ENCODE results near the gene EDA.

DNA sequence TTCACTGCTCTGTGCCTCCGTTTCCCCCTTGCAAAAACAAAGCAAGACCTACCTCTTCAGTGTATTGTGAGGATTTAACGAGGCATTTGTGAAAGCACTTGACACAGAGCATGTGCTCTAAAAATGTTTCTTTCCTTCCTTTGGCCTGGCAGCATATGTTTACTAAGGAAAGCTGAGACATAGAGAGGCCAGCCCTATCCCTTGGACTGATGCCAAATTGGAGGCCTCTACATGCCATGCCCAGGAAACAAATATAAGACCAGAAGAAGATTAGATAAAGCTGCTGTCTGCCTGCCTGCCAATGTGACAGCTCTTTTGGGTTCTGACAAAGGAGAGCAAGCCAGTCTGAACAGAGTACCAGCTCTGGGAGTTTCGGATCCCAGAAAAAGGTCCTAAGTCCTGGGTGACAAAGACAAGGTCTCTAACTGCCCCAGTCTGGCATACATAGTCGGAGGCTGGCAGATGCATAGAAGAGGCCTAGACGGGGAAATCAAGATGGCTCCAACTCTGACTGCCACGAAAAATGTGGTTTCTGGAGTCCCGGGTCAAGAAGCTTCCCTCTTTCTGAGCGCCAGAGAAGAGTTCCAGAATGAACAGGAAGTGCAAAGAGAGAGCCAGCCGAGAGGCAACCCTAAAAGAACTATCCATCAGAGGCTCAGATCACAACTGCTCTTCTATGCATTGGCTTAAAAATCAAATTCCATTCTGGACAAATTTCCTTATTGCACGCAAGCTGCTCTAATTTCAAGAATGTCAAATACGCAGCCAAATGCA lies 472.1 kb downstream of the EDA start:
- no peak for TF ChIP-seq EZH2 (IDR thresholded peaks at IDR 0.05; ENCODE audit: borderline replicate concordance, low read length)
- TF ChIP-seq, protein P1, sequence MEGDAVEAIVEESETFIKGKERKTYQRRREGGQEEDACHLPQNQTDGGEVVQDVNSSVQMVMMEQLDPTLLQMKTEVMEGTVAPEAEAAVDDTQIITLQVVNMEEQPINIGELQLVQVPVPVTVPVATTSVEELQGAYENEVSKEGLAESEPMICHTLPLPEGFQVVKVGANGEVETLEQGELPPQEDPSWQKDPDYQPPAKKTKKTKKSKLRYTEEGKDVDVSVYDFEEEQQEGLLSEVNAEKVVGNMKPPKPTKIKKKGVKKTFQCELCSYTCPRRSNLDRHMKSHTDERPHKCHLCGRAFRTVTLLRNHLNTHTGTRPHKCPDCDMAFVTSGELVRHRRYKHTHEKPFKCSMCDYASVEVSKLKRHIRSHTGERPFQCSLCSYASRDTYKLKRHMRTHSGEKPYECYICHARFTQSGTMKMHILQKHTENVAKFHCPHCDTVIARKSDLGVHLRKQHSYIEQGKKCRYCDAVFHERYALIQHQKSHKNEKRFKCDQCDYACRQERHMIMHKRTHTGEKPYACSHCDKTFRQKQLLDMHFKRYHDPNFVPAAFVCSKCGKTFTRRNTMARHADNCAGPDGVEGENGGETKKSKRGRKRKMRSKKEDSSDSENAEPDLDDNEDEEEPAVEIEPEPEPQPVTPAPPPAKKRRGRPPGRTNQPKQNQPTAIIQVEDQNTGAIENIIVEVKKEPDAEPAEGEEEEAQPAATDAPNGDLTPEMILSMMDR (conservative IDR thresholded peaks at IDR 0.05 in 1 of 2, IDR thresholded peaks at IDR 0.05 in 1 of 2; ENCODE audit: extremely low read depth in 1 of 2, insufficient read depth in 1 of 2, low read depth in 1 of 2, low read length in 2 of 2) = no peak

Data from mammary epithelial cell (primary cell).